Measurements from ENCODE around the gene SUMO3. TPM values are rescaled to one million over a fixed set of nuclear protein-coding genes. Genes with fewer than 3 reads are reported as not detected.

The SUMO3 gene
- total RNA-seq, 1 donor from 2014 or later: 131 TPM

DNA sequence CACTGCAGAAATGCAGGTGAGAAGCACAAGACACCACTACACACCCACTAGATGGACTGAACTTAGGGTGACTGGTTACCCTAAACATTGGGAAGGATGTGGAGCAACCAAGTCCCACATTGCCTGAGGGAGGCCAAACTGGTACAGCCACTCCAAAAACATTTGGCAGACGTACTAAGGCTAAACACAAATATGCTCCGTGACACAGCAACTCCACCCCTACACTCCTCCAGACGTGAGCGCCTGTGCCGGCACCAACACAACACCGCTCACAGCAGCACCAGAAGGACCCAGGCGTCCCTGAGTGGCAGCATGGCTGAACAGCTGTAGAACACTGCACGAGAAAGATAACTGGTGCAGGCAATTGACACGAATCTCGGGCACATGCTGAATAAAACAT lies 40.9 kb upstream of the SUMO3 start:
- FAIRE-seq: peak; percentile 89
- Histone ChIP-seq H3K4me3 (ENCODE audit: low read depth, low read length) (no peak overlapping the region), H3K27me3 (ENCODE audit: control insufficient read depth, insufficient read depth, low read length) (no peaks in the 10 kb centered on the region), H3K36me3 (ENCODE audit: control insufficient read depth, insufficient read depth, low read length) (peaks cover 36% of the 10 kb centered on the region)
- peak; percentile 29 for DNase-seq (ENCODE audit: low read depth)
- TF ChIP-seq CTCF (IDR thresholded peaks at IDR 0.05; ENCODE audit: insufficient read depth, low read length, severe bottlenecking): no peak

DNA sequence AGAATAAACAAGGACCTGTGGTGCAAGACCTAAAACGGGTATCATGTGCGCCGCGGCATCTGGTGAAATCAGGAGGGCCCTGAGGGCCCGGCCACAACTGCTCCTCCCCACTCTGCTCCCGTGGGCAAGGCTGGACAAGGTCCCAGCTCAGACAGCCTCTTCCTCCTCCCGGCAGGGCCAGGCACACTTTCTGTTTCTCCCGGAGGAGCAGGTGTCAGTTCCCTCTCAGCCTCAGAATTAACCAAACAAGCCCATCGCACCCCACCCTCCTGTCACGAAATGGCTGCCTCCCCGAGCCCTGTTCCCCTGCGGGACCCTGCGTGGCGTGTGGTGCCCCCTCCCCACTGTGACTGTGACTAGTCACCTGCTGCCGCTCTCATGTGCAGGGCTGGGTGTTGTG lies 40.4 kb upstream of the SUMO3 start:
- DNase-seq (ENCODE audit: low read depth) (no peak), FAIRE-seq (no peak)
- Histone ChIP-seq H3K27me3 (ENCODE audit: control insufficient read depth, insufficient read depth, low read length) (no peaks in the 10 kb centered on the region), H3K4me3 (ENCODE audit: low read depth, low read length) (no peak overlapping the region), H3K36me3 (ENCODE audit: control insufficient read depth, insufficient read depth, low read length) (peaks cover 38% of the 10 kb centered on the region)
- TF ChIP-seq CTCF (IDR thresholded peaks at IDR 0.05; ENCODE audit: insufficient read depth, low read length, severe bottlenecking): no peak

DNA sequence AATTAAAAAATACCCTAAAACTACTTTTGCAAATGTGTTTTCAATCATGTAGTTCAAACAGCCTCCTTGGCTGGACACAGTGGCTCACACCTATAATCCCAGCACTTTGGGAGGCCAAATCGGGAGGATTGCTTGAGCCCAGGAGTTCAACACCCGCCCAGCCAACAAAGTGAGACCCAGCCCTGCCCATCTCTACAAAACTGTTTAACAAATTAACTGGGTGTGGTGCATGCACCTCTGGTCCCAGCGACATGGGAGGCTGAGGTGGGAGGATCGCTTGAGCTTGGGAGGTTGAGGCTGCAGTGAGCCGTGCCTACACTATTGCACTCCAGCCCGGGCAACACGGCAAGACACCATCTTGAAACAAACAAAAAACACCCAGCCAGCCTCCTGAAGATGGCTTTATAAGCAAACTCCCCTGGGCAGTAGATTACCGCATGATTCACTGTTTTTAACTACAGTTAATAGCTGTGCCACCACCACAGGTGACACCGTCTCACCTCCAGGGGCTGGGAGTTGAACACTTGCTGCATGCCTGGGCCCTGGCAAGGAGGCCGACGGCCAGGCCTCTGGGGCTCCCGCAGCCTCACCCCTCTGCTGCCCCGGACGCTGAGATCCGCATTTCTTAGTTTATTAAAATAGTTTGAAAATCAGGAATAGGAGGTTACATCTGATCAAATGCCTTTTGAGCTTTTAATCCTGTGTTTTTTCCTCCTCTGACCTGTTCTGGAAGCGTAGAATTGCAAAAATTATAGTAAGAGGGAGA lies 39.4 kb upstream of the SUMO3 start:
- FAIRE-seq (no peak), DNase-seq (ENCODE audit: low read depth) (no peak)
- H3K27me3 ChIP-seq (ENCODE audit: control insufficient read depth, insufficient read depth, low read length): no peaks in the 10 kb centered on the region
- no peak overlapping the region for H3K4me3 ChIP-seq (ENCODE audit: low read depth, low read length)
- peaks cover 42% of the 10 kb centered on the region for H3K36me3 ChIP-seq (ENCODE audit: control insufficient read depth, insufficient read depth, low read length)
- TF ChIP-seq CTCF (IDR thresholded peaks at IDR 0.05; ENCODE audit: insufficient read depth, low read length, severe bottlenecking): no peak

- FAIRE-seq (no peak), DNase-seq (ENCODE audit: low read depth) (no peak)
- Histone ChIP-seq H3K4me3 (ENCODE audit: low read depth, low read length) (no peak overlapping the region), H3K36me3 (ENCODE audit: control insufficient read depth, insufficient read depth, low read length) (peaks cover 35% of the 10 kb centered on the region), H3K27me3 (ENCODE audit: control insufficient read depth, insufficient read depth, low read length) (no peaks in the 10 kb centered on the region)
- no peak for TF ChIP-seq CTCF (IDR thresholded peaks at IDR 0.05; ENCODE audit: insufficient read depth, low read length, severe bottlenecking)
Observed at GRCh38 chr21:44856131-44856530, 38.3 kb upstream of the SUMO3 start.

GRCh38 chr21:44855572-44855971 lies 37.7 kb upstream of the SUMO3 start:
- no peak for TF ChIP-seq CTCF (IDR thresholded peaks at IDR 0.05; ENCODE audit: insufficient read depth, low read length, severe bottlenecking)
- Histone ChIP-seq H3K4me3 (ENCODE audit: low read depth, low read length) (no peak overlapping the region), H3K27me3 (ENCODE audit: control insufficient read depth, insufficient read depth, low read length) (no peaks in the 10 kb centered on the region), H3K36me3 (ENCODE audit: control insufficient read depth, insufficient read depth, low read length) (peaks cover 38% of the 10 kb centered on the region)
- FAIRE-seq (no peak), DNase-seq (ENCODE audit: low read depth) (no peak)
